Cortex of kidney (tissue), 1 donor: Measurements from ENCODE around the gene PEAR1.

ENCODE experiments used
- DNase-seq: peaks from one replicate; lab custom pipeline; 2025; lab: John Stamatoyannopoulos, UW

The PEAR1 gene

GRCh38 chr1:156963621-156964020, 70.1 kb downstream of the PEAR1 start:
- DNase-seq = no peak

- DNase-seq = no peak
These were observed 70.9 kb downstream of the PEAR1 start for GRCh38 chr1:156964441-156964840.
